NOMO-1 treated with DMSO at 0.1 percent for 48 hours (cell line): ENCODE measurements around the gene TMEM244.
"Not testable (repeated sequence)": the region's sequence is repeated elsewhere in the genome, so short reads cannot be mapped to it uniquely, and the experiment has no call there.

Experiments
- DNase-seq: peaks from one replicate; lab custom pipeline; 2025; ENCODE audit not compliant: unreplicated experiment; lab: John Stamatoyannopoulos, UW

Gene TMEM244

DNA sequence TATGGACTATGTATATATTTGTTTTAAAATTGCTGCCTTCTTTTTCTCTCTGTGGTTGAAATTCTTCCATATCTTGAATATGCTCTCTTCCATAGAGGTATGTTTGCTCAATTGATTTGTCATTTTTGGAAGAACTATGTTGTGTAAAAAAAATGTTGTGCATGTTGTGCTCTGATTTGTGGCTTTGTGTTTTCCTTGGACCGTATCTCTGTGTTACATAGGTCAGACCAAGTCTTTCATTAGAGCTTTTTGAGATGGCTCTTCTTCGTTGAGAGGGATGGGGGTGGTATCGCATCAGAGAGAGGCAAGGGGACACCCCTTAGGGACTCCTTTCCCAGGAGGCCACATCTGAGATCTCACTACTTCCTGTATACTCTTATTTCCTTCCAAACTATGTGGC lies 43.8 kb downstream of the TMEM244 start:
- DNase-seq = no peak

DNA sequence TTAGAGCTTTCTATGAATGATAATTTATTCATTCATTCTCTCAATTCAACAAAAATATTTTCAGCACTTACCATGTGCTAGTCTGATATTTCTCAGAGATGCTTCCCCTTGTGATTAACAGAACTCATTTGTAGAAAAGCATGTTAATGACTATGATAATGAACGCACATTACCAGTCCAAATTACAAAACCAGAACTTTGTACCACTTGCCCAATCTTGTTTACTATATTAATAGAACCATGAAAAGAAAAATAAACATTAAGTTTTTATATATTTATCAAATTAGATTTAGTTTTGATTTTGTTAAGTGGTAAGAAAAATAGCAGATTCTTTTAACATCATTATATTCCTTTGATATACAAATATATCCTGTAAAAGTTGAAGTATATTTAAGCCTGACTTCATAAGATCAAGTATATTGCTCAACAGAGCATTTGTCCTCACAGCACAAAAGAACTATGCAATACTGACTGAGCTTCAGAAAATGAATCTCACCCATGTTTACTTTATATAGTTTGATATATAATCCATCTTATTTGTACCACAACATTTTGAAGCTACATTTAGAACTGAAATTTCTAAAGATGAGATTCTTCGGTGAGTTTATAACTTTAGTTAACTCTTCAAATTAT lies 48.9 kb downstream of the TMEM244 start:
- no peak for DNase-seq

DNA sequence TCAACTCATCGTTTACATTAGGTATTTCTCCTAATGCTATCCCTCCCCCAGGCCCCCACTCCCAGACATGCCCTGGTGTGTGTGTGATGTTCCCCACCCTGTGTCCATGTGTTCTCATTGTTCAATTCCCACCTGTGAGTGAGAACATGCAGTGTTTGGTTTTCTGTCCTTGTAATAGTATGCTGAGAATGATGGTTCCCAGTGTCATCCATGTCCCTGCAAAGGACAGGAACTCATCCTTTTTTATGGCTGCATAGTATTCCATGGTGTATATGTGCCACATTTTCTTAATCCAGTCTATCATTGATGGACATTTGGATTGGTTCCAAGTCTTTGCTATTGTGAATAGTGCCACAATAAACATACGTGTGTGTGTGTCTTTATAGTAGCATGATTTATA lies 54.0 kb downstream of the TMEM244 start:
- DNase-seq = not testable (repeated sequence)

GRCh38 chr6:129802920-129803319 lies 58.2 kb downstream of the TMEM244 start:
- not testable (repeated sequence) for DNase-seq

DNA sequence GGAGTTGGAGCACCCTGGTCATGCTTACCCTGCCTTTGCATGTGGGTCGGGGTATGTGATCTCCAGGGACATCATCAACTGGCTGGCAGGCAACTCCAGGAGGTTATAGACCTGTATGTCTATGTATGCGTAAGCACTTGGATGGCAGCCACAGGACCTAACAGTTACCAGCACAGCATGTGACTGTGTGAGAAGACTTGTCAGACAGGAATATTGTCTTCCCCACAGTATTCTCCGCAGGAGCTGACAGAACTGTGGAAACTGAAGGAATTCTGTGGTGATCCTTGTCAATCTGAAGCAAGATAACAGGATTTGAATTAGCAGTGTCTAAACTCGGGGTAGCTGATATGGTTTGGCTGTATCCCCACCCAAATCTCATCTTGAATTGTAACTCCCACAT lies 59.2 kb downstream of the TMEM244 start:
- DNase-seq = no peak

DNA sequence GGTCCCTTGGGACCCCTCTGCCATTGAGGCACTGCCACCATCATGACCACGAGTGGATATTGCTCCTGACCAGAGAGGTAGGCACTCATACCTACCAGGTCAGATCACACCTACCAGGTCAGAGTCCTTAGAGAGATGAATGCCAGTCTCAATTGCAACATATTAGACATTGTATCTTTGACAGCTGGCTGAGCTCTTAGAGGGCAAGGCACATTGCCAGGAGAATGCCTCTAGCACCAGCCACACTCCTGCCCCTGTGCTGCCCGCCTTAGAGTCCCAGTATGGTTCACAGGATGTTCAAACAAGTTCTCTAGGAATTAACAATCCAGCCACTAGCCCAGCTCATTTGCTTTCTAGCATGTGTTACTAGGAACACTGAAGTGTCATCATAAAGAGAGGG lies 65.9 kb downstream of the TMEM244 start:
- no peak for DNase-seq

- DNase-seq = peak; percentile 12
These were observed 67.7 kb downstream of the TMEM244 start for GRCh38 chr6:129793447-129793846.

- no peak for DNase-seq
These were observed 69.1 kb downstream of the TMEM244 start for GRCh38 chr6:129792049-129792448.

- no peak for DNase-seq
These were observed 70.3 kb downstream of the TMEM244 start for GRCh38 chr6:129790785-129791184.

GRCh38 chr6:129789974-129790373 lies 71.1 kb downstream of the TMEM244 start:
- DNase-seq = no peak

DNA sequence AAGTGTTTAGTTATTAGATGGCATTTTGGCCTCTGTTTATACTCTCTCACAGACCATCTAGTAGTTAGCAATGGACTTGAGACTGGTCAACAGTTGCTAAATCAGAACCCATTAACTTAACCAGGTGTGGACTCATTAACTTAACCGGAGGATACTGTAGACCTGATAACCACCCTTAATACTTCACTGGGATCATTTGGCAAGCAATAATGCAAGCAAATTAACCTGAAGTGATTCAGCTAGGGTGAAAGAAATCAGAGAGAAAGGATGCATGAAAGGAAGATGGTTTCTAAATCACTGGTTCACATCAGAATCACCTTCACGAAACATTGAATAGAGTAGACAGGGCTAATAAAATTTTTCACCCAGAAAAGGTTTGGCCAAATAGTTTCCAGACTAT lies 73.3 kb downstream of the TMEM244 start:
- no peak for DNase-seq

- no peak for DNase-seq
These were observed 74.6 kb downstream of the TMEM244 start for GRCh38 chr6:129786548-129786947.

GRCh38 chr6:129785756-129786135 lies 75.4 kb downstream of the TMEM244 start:
- no peak for DNase-seq

DNA sequence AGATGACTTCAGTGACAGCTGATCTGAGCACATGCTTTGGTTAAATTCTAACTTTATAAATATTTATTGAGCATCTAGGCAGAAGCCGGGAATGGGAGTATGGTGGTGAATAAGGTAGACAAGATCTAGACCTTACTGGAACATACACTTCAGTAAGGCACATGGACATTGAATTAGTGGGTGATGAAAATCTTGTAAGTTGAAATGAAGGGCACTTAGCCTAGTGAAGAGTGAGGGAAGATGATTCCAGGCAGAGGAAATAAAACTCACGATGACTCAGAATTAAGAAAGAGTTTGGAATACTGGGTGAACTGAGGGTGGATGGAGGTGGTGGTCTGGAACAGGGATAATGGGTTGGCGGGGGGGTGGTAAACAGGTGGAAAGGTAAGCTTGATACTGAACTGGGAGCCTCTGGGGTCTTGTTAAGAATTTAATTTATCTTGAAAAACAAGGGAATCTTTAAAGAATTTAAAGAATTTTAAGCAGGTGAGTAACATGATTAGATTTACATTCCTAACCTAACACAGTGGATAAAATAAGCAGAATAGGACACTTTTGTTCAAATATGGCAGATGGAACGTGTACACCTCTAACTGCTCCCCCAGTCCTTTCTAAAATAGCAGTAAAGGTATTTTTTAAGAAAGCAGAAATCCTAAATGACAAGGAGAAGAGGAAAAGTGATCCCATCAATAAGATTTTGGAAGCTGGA lies 75.9 kb downstream of the TMEM244 start:
- DNase-seq = no peak
